NCI-H2171 (cell line): ENCODE results near the gene MGAT3.

Source experiments
- DNase-seq: peaks from one replicate; lab custom pipeline; 2025; lab: John Stamatoyannopoulos, UW

The MGAT3 gene

GRCh38 chr22:39450258-39450955 lies 6.4 kb upstream of the MGAT3 start:
- DNase-seq = no peak

- no peak for DNase-seq
Observed at GRCh38 chr22:39452740-39453040, 4.1 kb upstream of the MGAT3 start.

- no peak for DNase-seq
Observed at GRCh38 chr22:39453765-39454378, 2.9 kb upstream of the MGAT3 start.

GRCh38 chr22:39454385-39454871 lies 2.4 kb upstream of the MGAT3 start:
- no peak for DNase-seq

GRCh38 chr22:39457198-39457555 lies 365 bp downstream of the MGAT3 start:
- no peak for DNase-seq

GRCh38 chr22:39457556-39458443 lies 988 bp downstream of the MGAT3 start:
- no peak for DNase-seq

GRCh38 chr22:39458444-39459083 lies 1.8 kb downstream of the MGAT3 start:
- DNase-seq = no peak

GRCh38 chr22:39459681-39460080 lies 2.9 kb downstream of the MGAT3 start:
- no peak for DNase-seq

GRCh38 chr22:39462443-39463221 lies 5.8 kb downstream of the MGAT3 start:
- DNase-seq = no peak

GRCh38 chr22:39463277-39463676 lies 6.5 kb downstream of the MGAT3 start:
- no peak for DNase-seq

- DNase-seq = no peak
Observed at GRCh38 chr22:39463931-39464390, 7.1 kb downstream of the MGAT3 start.

- no peak for DNase-seq
Observed at GRCh38 chr22:39466228-39467006, 9.6 kb downstream of the MGAT3 start.

- no peak for DNase-seq
Observed at GRCh38 chr22:39467390-39467895, 10.6 kb downstream of the MGAT3 start.

- DNase-seq = no peak
Observed at GRCh38 chr22:39468487-39469325, 11.9 kb downstream of the MGAT3 start.

GRCh38 chr22:39469326-39469680 lies 12.5 kb downstream of the MGAT3 start:
- DNase-seq = no peak

GRCh38 chr22:39469681-39470450 lies 13.1 kb downstream of the MGAT3 start:
- no peak for DNase-seq

- no peak for DNase-seq
Observed at GRCh38 chr22:39470451-39471291, 13.9 kb downstream of the MGAT3 start.
